Mesenchymal stem cell (in vitro differentiated cells and primary cell): Measurements from ENCODE around the gene DOCK3.

Experiments
- DNase-seq: peaks from one replicate; pipeline ENCODE4 v3.0.0-alpha.2; 2013
- H2AFZ ChIP-seq: one replicate; pipeline ENCODE4 v1.6.1; 2013; ENCODE audit warnings: low read depth, mild to moderate bottlenecking, control low read depth, inconsistent platforms, low read length, moderate library complexity
- H2AK5ac ChIP-seq: 2 replicates; pipeline ENCODE4 v1.6.1; 2013; ENCODE audit warnings: low read length, moderate library complexity, mild to moderate bottlenecking, inconsistent platforms; ENCODE audit not compliant: severe bottlenecking
- H2BK120ac ChIP-seq: one replicate; pipeline ENCODE4 v1.6.1; 2013; ENCODE audit warnings: low read depth, mild to moderate bottlenecking, inconsistent platforms, low read length, moderate library complexity
- H2BK12ac ChIP-seq, 2 experiments: one replicate each; pipeline ENCODE4 v1.6.1; 2013; ENCODE audit warnings: inconsistent platforms in 2 of 2, low read length in 2 of 2, mild to moderate bottlenecking in 2 of 2, moderate library complexity in 2 of 2, control low read depth in 1 of 2
- H2BK15ac ChIP-seq: one replicate; pipeline ENCODE4 v1.6.1; 2013; ENCODE audit warnings: mild to moderate bottlenecking, low read depth, inconsistent platforms; ENCODE audit not compliant: poor library complexity, severe bottlenecking
- H2BK5ac ChIP-seq: 2 replicates; pipeline ENCODE4 v1.6.1; 2013; ENCODE audit warnings: low read depth, mild to moderate bottlenecking, low read length, control low read depth, inconsistent platforms; ENCODE audit not compliant: poor library complexity, severe bottlenecking
- H3K14ac ChIP-seq, 2 experiments: one replicate each; pipeline ENCODE4 v1.6.1; 2013; ENCODE audit warnings: inconsistent platforms in 2 of 2, low read length in 2 of 2, control low read depth in 1 of 2, mild to moderate bottlenecking in 1 of 2, moderate library complexity in 1 of 2
- H3K18ac ChIP-seq, 2 experiments: one replicate each; pipeline ENCODE4 v1.6.1; 2013; ENCODE audit warnings: inconsistent platforms in 2 of 2, low read length in 2 of 2, control low read depth in 1 of 2, low read depth in 1 of 2, mild to moderate bottlenecking in 1 of 2
- H3K23ac ChIP-seq, 2 experiments: one replicate each; pipeline ENCODE4 v1.6.1; 2013; ENCODE audit warnings: inconsistent platforms in 2 of 2, low read length in 2 of 2, mild to moderate bottlenecking in 2 of 2, moderate library complexity in 2 of 2, control low read depth in 1 of 2
- H3K27ac ChIP-seq: 2 replicates; pipeline ENCODE4 v1.5.1; 2013; ENCODE audit warnings: mild to moderate bottlenecking, moderate library complexity, low read length, control low read depth, inconsistent platforms; ENCODE audit not compliant: poor library complexity, severe bottlenecking
- H3K27me3 ChIP-seq, 2 experiments: 2 replicates each; pipeline versions ENCODE4 v1.6.1 to v1.7.0; 2013; ENCODE audit warnings: low read length in 2 of 2, mild to moderate bottlenecking in 2 of 2, moderate library complexity in 2 of 2, control low read depth in 1 of 2, inconsistent platforms in 1 of 2; ENCODE audit not compliant: control insufficient read depth in 1 of 2, insufficient read depth in 1 of 2
- H3K36me3 ChIP-seq, 2 experiments: 2 replicates each; pipeline versions ENCODE4 v1.6.1 to v1.7.0; 2013; ENCODE audit warnings: low read length in 2 of 2, control low read depth in 1 of 2, inconsistent platforms in 1 of 2, low read depth in 1 of 2, mild to moderate bottlenecking in 1 of 2; ENCODE audit not compliant: insufficient read depth in 2 of 2, control insufficient read depth in 1 of 2
- H3K4ac ChIP-seq, 2 experiments: one replicate each; pipeline ENCODE4 v1.6.1; 2013; ENCODE audit warnings: inconsistent platforms in 2 of 2, low read length in 2 of 2, mild to moderate bottlenecking in 2 of 2, moderate library complexity in 2 of 2, control low read depth in 1 of 2, low read depth in 1 of 2
- H3K4me1 ChIP-seq: 2 replicates; pipeline ENCODE4 v1.6.1; 2013; ENCODE audit warnings: low read depth, low read length, control low read depth; ENCODE audit not compliant: control insufficient read depth, insufficient read depth
- H3K4me2 ChIP-seq: 2 replicates; pipeline ENCODE4 v1.6.1; 2013; ENCODE audit warnings: low read length, mild to moderate bottlenecking, inconsistent platforms; ENCODE audit not compliant: poor library complexity, severe bottlenecking
- H3K4me3 ChIP-seq, 2 experiments: 2 replicates each; pipeline versions ENCODE4 v1.5.1 to v1.7.0; 2013; ENCODE audit warnings: low read length in 2 of 2, mild to moderate bottlenecking in 2 of 2, control low read depth in 1 of 2, low read depth in 1 of 2; ENCODE audit not compliant: insufficient read depth in 1 of 2
- H3K79me1 ChIP-seq: replicated peaks from 2 replicates; pipeline ENCODE4 v1.6.1; 2013; ENCODE audit warnings: mild to moderate bottlenecking, control low read depth, low read length, inconsistent platforms; ENCODE audit not compliant: poor library complexity, severe bottlenecking
- H3K9ac ChIP-seq: 2 replicates; pipeline ENCODE4 v1.7.0; 2013; ENCODE audit warnings: mild to moderate bottlenecking, low read length, moderate library complexity
- H3K9me3 ChIP-seq: 2 replicates; pipeline ENCODE4 v1.7.0; 2013; ENCODE audit warnings: mild to moderate bottlenecking, low read length; ENCODE audit not compliant: control insufficient read depth
- H4K8ac ChIP-seq: one replicate; pipeline ENCODE4 v1.6.1; 2013; ENCODE audit warnings: inconsistent platforms, mild to moderate bottlenecking, low read length, moderate library complexity
- H4K91ac ChIP-seq: one replicate; pipeline ENCODE4 v1.6.1; 2013; ENCODE audit warnings: mild to moderate bottlenecking, low read length, inconsistent platforms
- WGBS: methylation state at CpG from one replicate; pipeline ENCODE4 v1.1.7; 2013; ENCODE audit warnings: mixed read lengths; 5-methylcytosine and 5-hydroxymethylcytosine counted together

DOCK3 gene

DNA sequence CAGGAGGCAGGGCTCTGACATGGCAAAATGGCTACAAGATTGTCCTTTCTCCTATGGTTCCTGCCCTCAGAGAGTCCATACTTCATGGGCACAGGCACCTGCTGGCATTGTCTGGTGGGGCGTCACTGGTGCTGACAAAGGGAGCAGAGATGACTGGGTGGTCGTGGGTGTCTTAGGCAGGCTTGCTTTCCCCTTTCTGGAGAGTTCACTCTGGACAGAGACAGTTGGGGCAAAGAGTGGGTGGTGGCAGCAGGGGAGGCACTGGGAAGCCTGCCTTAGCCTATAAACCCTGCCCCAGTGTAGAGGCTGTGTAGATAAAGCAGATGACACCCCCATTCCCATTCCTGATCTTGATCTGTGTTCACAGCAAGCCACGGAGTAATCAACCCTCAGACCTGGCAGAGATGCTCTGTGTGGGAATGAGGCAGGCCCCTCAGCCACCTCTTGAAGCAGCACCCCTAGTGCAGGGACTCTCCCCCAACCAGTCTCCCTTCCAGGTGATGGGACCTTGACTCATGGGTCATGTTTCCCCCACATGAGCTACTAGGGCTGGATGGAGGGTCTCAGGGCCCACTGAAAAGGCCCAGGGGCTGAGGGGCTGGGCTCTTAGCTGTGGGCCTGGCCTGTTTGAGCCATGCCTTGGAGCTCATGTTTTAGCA is 20.7 kb upstream of the DOCK3 start:
- Histone ChIP-seq H3K23ac (no peak overlapping the region), H2BK15ac (no peak overlapping the region), H3K4me2 (no peak overlapping the region), H3K18ac (no peak overlapping the region), H3K9me3 (no peaks in the 10 kb centered on the region), H4K8ac (no peak overlapping the region), H4K91ac (no peak overlapping the region), H3K79me1 (no peaks in the 10 kb centered on the region), H2BK12ac (no peak overlapping the region), H3K9ac (no peak overlapping the region), H3K36me3 (peaks cover 6 to 15% of the 10 kb centered on the region in 2 experiments), H2BK5ac (no peak overlapping the region), H3K4me1 (peaks cover 3% of the 10 kb centered on the region), H2AFZ (no peak overlapping the region), H3K14ac (no peak overlapping the region), H3K4me3 (no peak overlapping the region), H3K27me3 (peaks cover 0 to 30% of the 10 kb centered on the region in 2 experiments), H3K27ac (no peak overlapping the region), H3K4ac (no peak overlapping the region), H2BK120ac (no peak overlapping the region), H2AK5ac (no peak overlapping the region)
- no peak for DNase-seq
- 67% methylated on average over 2 of the region's 3 CpGs for WGBS

DNA sequence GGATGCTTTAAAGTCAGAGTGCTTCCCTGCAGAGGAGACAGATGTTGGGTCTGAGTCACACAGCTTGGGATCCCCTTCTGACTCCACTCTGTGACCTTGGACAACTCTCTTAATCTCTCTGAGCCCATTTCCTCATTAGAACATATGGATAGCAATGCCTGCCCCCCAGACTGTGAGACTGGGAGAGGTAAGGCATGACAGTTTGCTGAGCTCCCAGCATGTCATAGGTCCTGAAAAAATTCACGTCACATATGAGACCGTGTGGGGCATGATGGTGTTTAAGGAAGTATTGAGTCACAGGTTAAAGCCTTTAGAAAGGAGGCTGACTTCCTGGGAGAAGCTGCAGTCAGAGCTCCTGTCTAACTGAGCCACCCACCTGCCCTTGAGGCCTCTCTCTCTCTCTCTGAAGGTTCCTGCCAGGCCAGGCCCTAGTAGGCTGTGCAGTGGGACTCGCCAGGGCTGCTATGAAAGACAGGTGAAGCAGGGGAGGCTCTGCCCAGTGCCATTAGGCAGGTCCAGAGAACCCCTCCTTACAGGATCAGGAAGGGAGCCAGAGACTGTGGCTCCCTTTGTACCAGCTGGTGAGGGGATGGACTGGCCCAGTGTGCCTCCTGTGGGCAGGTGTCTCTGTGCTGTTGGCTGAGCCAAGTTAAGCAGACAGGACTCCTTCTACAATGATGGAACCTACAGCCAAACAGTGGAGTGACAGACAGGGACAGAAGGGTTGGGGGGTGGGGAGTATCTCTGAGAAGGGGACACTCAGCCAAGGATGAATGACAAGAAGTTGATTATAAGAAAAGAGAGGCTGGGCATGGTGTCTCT is 19.5 kb upstream of the DOCK3 start:
- Histone ChIP-seq H3K27ac (no peak overlapping the region), H3K4me3 (no peak overlapping the region), H2BK15ac (no peak overlapping the region), H2BK5ac (no peak overlapping the region), H3K27me3 (peaks cover 0 to 30% of the 10 kb centered on the region in 2 experiments), H3K36me3 (peaks cover 0 to 3% of the 10 kb centered on the region in 2 experiments), H3K18ac (no peak overlapping the region), H2BK12ac (no peak overlapping the region), H4K91ac (no peak overlapping the region), H3K23ac (peak overlapping the region in 1 of 2 experiments; percentile 25), H3K9me3 (no peaks in the 10 kb centered on the region), H3K4ac (no peak overlapping the region), H3K4me2 (no peak overlapping the region), H3K14ac (peak overlapping the region in 1 of 2 experiments; percentile 63), H2AK5ac (no peak overlapping the region), H4K8ac (no peak overlapping the region), H3K79me1 (no peaks in the 10 kb centered on the region), H2BK120ac (no peak overlapping the region), H3K9ac (no peak overlapping the region), H2AFZ (no peak overlapping the region), H3K4me1 (peaks cover 3% of the 10 kb centered on the region)
- DNase-seq = no peak
- WGBS = 84% methylated on average over 2 of the region's 3 CpGs

DNA sequence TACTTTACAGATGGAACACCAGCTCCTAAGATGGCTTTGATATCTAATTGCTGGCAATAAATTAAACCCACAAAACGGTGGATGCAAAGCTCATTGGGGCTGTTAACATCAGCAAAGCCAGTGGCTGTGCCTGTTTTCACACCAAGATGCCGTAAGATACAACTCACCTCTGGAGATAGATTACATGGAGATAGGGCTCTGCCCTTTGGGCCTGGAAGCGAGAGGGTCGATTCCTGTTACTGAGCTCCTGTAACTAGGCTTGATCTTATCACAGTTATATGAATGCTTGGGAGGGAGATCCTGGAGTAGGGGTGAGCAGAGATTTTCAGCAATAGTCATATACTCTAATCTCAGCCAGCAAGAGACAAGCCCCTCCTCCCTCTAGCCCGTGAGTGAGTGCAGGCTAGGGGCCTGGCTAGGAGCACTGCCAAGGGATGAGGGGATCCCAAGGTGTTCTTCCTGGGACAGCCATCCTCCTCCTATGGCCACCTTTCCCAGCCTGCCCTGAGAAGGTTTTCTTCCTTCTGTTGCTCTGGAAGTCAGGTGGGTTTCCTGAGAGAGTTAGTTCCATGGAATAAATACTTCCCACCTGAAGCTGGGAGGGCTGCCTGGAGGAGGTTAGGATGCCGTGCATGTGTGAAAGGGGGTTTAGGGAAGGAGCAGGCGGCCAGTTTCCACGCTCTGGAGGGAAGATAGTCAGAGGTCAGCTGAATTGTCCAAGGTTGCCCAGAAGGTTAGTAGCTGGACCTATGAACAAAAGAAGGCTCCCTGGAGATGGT is 18.1 kb upstream of the DOCK3 start:
- Histone ChIP-seq H2BK15ac (no peak overlapping the region), H2BK12ac (no peak overlapping the region), H2AK5ac (no peak overlapping the region), H3K79me1 (no peaks in the 10 kb centered on the region), H3K27me3 (peaks cover 0 to 30% of the 10 kb centered on the region in 2 experiments), H3K4me2 (no peak overlapping the region), H3K14ac (no peak overlapping the region), H4K91ac (no peak overlapping the region), H3K4me3 (no peak overlapping the region), H3K4ac (no peak overlapping the region), H3K36me3 (no peaks in the 10 kb centered on the region), H4K8ac (no peak overlapping the region), H3K23ac (no peak overlapping the region), H2AFZ (no peak overlapping the region), H2BK5ac (no peak overlapping the region), H3K27ac (no peak overlapping the region), H3K4me1 (peaks cover 3% of the 10 kb centered on the region), H3K9ac (no peak overlapping the region), H3K9me3 (no peaks in the 10 kb centered on the region), H2BK120ac (no peak overlapping the region), H3K18ac (no peak overlapping the region)
- 65% methylated on average over 7 of the region's 8 CpGs for WGBS
- DNase-seq = no peak

DNA sequence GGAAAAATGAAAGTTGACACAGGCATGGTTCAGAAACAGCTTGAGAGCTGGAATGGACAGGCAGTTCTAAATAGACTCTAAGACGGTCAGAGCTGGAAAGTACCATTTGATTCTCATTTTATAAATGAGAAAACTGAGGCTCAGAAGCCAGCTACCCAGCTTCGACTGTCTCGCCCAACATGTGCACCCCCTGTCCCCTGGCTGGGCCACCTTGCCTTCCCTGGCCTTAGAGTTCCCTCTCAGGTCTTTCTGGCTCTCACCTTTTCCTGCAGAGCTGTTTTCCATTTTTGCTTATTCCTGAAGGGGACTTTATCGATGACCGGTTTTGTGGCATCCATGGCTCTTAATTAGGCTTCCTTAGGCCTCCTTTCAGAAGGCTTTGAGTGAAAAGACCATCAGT is 17.3 kb upstream of the DOCK3 start:
- 91% methylated on average over 5 of the region's 5 CpGs for WGBS
- H3K36me3 ChIP-seq = no peaks in the 10 kb centered on the region
- no peaks in the 10 kb centered on the region for H3K4me1 ChIP-seq
- no peak overlapping the region for H2AFZ ChIP-seq
- no peak overlapping the region for H2BK5ac ChIP-seq
- H3K14ac ChIP-seq = no peak overlapping the region
- no peak overlapping the region for H2BK12ac ChIP-seq
- H3K4me2 ChIP-seq = no peak overlapping the region
- no peak overlapping the region for H3K18ac ChIP-seq
- no peak overlapping the region for H3K4me3 ChIP-seq
- no peak for DNase-seq
- no peaks in the 10 kb centered on the region for H3K9me3 ChIP-seq
- no peak overlapping the region for H3K23ac ChIP-seq
- H4K8ac ChIP-seq = no peak overlapping the region
- no peak overlapping the region for H3K27ac ChIP-seq
- no peak overlapping the region for H2AK5ac ChIP-seq
- no peak overlapping the region for H3K4ac ChIP-seq
- peaks cover 0 to 30% of the 10 kb centered on the region in 2 experiments for H3K27me3 ChIP-seq
- no peak overlapping the region for H3K9ac ChIP-seq
- H3K79me1 ChIP-seq = no peaks in the 10 kb centered on the region
- no peak overlapping the region for H4K91ac ChIP-seq
- no peak overlapping the region for H2BK120ac ChIP-seq
- H2BK15ac ChIP-seq = no peak overlapping the region
